ENCODE data around the gene ZNF232.
"Not testable (repeated sequence)": the region's sequence is repeated elsewhere in the genome, so short reads cannot be mapped to it uniquely, and the experiment has no call there.

Gene ZNF232

GRCh38 chr17:5080591-5080990 is 31.1 kb downstream of the ZNF232 start:
- no peak overlapping the region for H2BK15ac ChIP-seq (replicated peaks; ENCODE audit: low read depth)
- no peak overlapping the region for H4K5ac ChIP-seq (ENCODE audit: low read length)
- no peaks in the 10 kb centered on the region for H3K79me2 ChIP-seq (ENCODE audit: control insufficient read depth, insufficient read depth, low read length)
- DNase-seq, result no peak
- H3K27ac ChIP-seq (ENCODE audit: low read depth, low read length), result no peak overlapping the region
- no peak overlapping the region for H2AK5ac ChIP-seq (ENCODE audit: low read length)
- H3K4me3 ChIP-seq (ENCODE audit: low read length), result no peak overlapping the region
- no peaks in the 10 kb centered on the region for H3K79me1 ChIP-seq (ENCODE audit: low read length)
- H3K4me1 ChIP-seq (ENCODE audit: control insufficient read depth, low read depth, low read length), result no peaks in the 10 kb centered on the region
- H3K23ac ChIP-seq (ENCODE audit: low read length), result no peak overlapping the region
- H3K4me2 ChIP-seq (ENCODE audit: low read length), result no peak overlapping the region
- H2BK5ac ChIP-seq (ENCODE audit: low read length), result no peak overlapping the region
- no peak overlapping the region for H3K56ac ChIP-seq (ENCODE audit: low read length)
- H3K4ac ChIP-seq (ENCODE audit: low read depth, low read length), result no peak overlapping the region
- H4K8ac ChIP-seq (ENCODE audit: low read depth, low read length), result no peak overlapping the region
- H3K18ac ChIP-seq (ENCODE audit: low read length), result no peak overlapping the region
- H3K27me3 ChIP-seq (ENCODE audit: insufficient read depth, low read length, poor library complexity), result no peaks in the 10 kb centered on the region
- H3K36me3 ChIP-seq (ENCODE audit: control insufficient read depth, insufficient read depth, low read length), result no peaks in the 10 kb centered on the region
- WGBS (ENCODE audit: extremely low coverage, insufficient coverage, low lambda C conversion rate), result no CpG with 5 or more reads among the region's 3 CpGs
- no peak overlapping the region for H3K9ac ChIP-seq (ENCODE audit: low read length)
- no peak overlapping the region for H2BK120ac ChIP-seq (ENCODE audit: low read depth, low read length)

GRCh38 chr17:5078106-5079028 is 33.3 kb downstream of the ZNF232 start, which contains the start of gene ZFP3:
Gene ZFP3, plus strand, starts transcription at chr17:5078467. Its CDS starts 13,038 bp downstream, at chr17:5091505.
- no peak within 1 kb of the TSS for H4K8ac ChIP-seq (ENCODE audit: low read depth, low read length)
- H3K56ac ChIP-seq (ENCODE audit: low read length), result no peak within 1 kb of the TSS
- no peaks in the 10 kb centered on the region for H3K79me2 ChIP-seq (ENCODE audit: control insufficient read depth, insufficient read depth, low read length)
- H4K5ac ChIP-seq (ENCODE audit: low read length), result no peak within 1 kb of the TSS
- H3K9ac ChIP-seq (ENCODE audit: low read length), result no peak within 1 kb of the TSS
- H3K4me1 ChIP-seq (ENCODE audit: control insufficient read depth, low read depth, low read length), result no peaks in the 10 kb centered on the region
- no peak within 1 kb of the TSS for H3K27ac ChIP-seq (ENCODE audit: low read depth, low read length)
- H3K4me3 ChIP-seq (ENCODE audit: low read length), result no peak within 1 kb of the TSS
- H2BK15ac ChIP-seq (replicated peaks; ENCODE audit: low read depth), result no peak within 1 kb of the TSS
- no peak within 1 kb of the TSS for H3K4ac ChIP-seq (ENCODE audit: low read depth, low read length)
- H3K23ac ChIP-seq (ENCODE audit: low read length), result no peak within 1 kb of the TSS
- peak; percentile 51 for DNase-seq
- no peak within 1 kb of the TSS for H3K18ac ChIP-seq (ENCODE audit: low read length)
- no CpG with 5 or more reads among the region's 75 CpGs for WGBS (ENCODE audit: extremely low coverage, insufficient coverage, low lambda C conversion rate)
- H2AK5ac ChIP-seq (ENCODE audit: low read length), result no peak within 1 kb of the TSS
- no peaks in the 10 kb centered on the region for H3K36me3 ChIP-seq (ENCODE audit: control insufficient read depth, insufficient read depth, low read length)
- no peak within 1 kb of the TSS for H2BK120ac ChIP-seq (ENCODE audit: low read depth, low read length)
- no peaks in the 10 kb centered on the region for H3K27me3 ChIP-seq (ENCODE audit: insufficient read depth, low read length, poor library complexity)
- no peak within 1 kb of the TSS for H2BK5ac ChIP-seq (ENCODE audit: low read length)
- no peak within 1 kb of the TSS for H3K4me2 ChIP-seq (ENCODE audit: low read length)
- no peaks in the 10 kb centered on the region for H3K79me1 ChIP-seq (ENCODE audit: low read length)

- Histone ChIP-seq H3K4ac (ENCODE audit: low read depth, low read length) (no peak overlapping the region), H3K4me3 (ENCODE audit: low read length) (no peak overlapping the region), H2BK120ac (ENCODE audit: low read depth, low read length) (no peak overlapping the region), H4K8ac (ENCODE audit: low read depth, low read length) (no peak overlapping the region), H3K79me1 (ENCODE audit: low read length) (no peaks in the 10 kb centered on the region), H3K23ac (ENCODE audit: low read length) (no peak overlapping the region), H2BK15ac (replicated peaks; ENCODE audit: low read depth) (no peak overlapping the region), H3K27ac (ENCODE audit: low read depth, low read length) (no peak overlapping the region), H4K5ac (ENCODE audit: low read length) (no peak overlapping the region), H3K4me2 (ENCODE audit: low read length) (no peak overlapping the region), H3K56ac (ENCODE audit: low read length) (no peak overlapping the region), H3K79me2 (ENCODE audit: control insufficient read depth, insufficient read depth, low read length) (no peaks in the 10 kb centered on the region), H3K27me3 (ENCODE audit: insufficient read depth, low read length, poor library complexity) (no peaks in the 10 kb centered on the region), H2AK5ac (ENCODE audit: low read length) (no peak overlapping the region), H3K36me3 (ENCODE audit: control insufficient read depth, insufficient read depth, low read length) (no peaks in the 10 kb centered on the region), H3K18ac (ENCODE audit: low read length) (no peak overlapping the region), H3K9ac (ENCODE audit: low read length) (no peak overlapping the region), H3K4me1 (ENCODE audit: control insufficient read depth, low read depth, low read length) (no peaks in the 10 kb centered on the region), H2BK5ac (ENCODE audit: low read length) (no peak overlapping the region)
- DNase-seq, result no peak
- WGBS (ENCODE audit: extremely low coverage, insufficient coverage, low lambda C conversion rate), result no CpG with 5 or more reads among the region's 14 CpGs
Measured at GRCh38 chr17:5077781-5078105, 33.9 kb downstream of the ZNF232 start.

- not testable (repeated sequence) for H3K4me2 ChIP-seq (ENCODE audit: low read length); H2BK15ac ChIP-seq (replicated peaks; ENCODE audit: low read depth); H3K9ac ChIP-seq (ENCODE audit: low read length); H3K56ac ChIP-seq (ENCODE audit: low read length); H2AK5ac ChIP-seq (ENCODE audit: low read length); H3K4ac ChIP-seq (ENCODE audit: low read depth, low read length); H3K18ac ChIP-seq (ENCODE audit: low read length); H3K27ac ChIP-seq (ENCODE audit: low read depth, low read length); H4K5ac ChIP-seq (ENCODE audit: low read length); H3K4me1 ChIP-seq (ENCODE audit: control insufficient read depth, low read depth, low read length); H4K8ac ChIP-seq (ENCODE audit: low read depth, low read length); H3K27me3 ChIP-seq (ENCODE audit: insufficient read depth, low read length, poor library complexity); H3K36me3 ChIP-seq (ENCODE audit: control insufficient read depth, insufficient read depth, low read length); H3K4me3 ChIP-seq (ENCODE audit: low read length); DNase-seq; H2BK120ac ChIP-seq (ENCODE audit: low read depth, low read length); H3K79me2 ChIP-seq (ENCODE audit: control insufficient read depth, insufficient read depth, low read length); H3K79me1 ChIP-seq (ENCODE audit: low read length); H2BK5ac ChIP-seq (ENCODE audit: low read length); H3K23ac ChIP-seq (ENCODE audit: low read length)
- WGBS (ENCODE audit: extremely low coverage, insufficient coverage, low lambda C conversion rate), result no CpG with 5 or more reads among the region's 24 CpGs
Measured at GRCh38 chr17:5077275-5077674, 34.4 kb downstream of the ZNF232 start.

- not testable (repeated sequence) for H3K23ac ChIP-seq (ENCODE audit: low read length); H3K4me1 ChIP-seq (ENCODE audit: control insufficient read depth, low read depth, low read length); H4K5ac ChIP-seq (ENCODE audit: low read length); H3K27me3 ChIP-seq (ENCODE audit: insufficient read depth, low read length, poor library complexity); H2BK15ac ChIP-seq (replicated peaks; ENCODE audit: low read depth); DNase-seq; H3K18ac ChIP-seq (ENCODE audit: low read length); H2AK5ac ChIP-seq (ENCODE audit: low read length); H3K4me3 ChIP-seq (ENCODE audit: low read length); H2BK120ac ChIP-seq (ENCODE audit: low read depth, low read length); H3K4me2 ChIP-seq (ENCODE audit: low read length); H3K27ac ChIP-seq (ENCODE audit: low read depth, low read length); H3K36me3 ChIP-seq (ENCODE audit: control insufficient read depth, insufficient read depth, low read length); H2BK5ac ChIP-seq (ENCODE audit: low read length); H3K4ac ChIP-seq (ENCODE audit: low read depth, low read length); H3K9ac ChIP-seq (ENCODE audit: low read length); H3K79me2 ChIP-seq (ENCODE audit: control insufficient read depth, insufficient read depth, low read length); H3K56ac ChIP-seq (ENCODE audit: low read length); H4K8ac ChIP-seq (ENCODE audit: low read depth, low read length); H3K79me1 ChIP-seq (ENCODE audit: low read length)
- WGBS (ENCODE audit: extremely low coverage, insufficient coverage, low lambda C conversion rate), result no CpG with 5 or more reads among the region's 5 CpGs
Measured at GRCh38 chr17:5075472-5075871, 36.2 kb downstream of the ZNF232 start.

GRCh38 chr17:5069724-5070123 is 42.0 kb downstream of the ZNF232 start:
- no peak for DNase-seq
- H3K27ac ChIP-seq (ENCODE audit: low read depth, low read length), result no peak overlapping the region
- no peaks in the 10 kb centered on the region for H3K27me3 ChIP-seq (ENCODE audit: insufficient read depth, low read length, poor library complexity)
- H2BK15ac ChIP-seq (replicated peaks; ENCODE audit: low read depth), result no peak overlapping the region
- no peaks in the 10 kb centered on the region for H3K79me2 ChIP-seq (ENCODE audit: control insufficient read depth, insufficient read depth, low read length)
- no peak overlapping the region for H3K4me2 ChIP-seq (ENCODE audit: low read length)
- no peak overlapping the region for H3K4ac ChIP-seq (ENCODE audit: low read depth, low read length)
- H4K5ac ChIP-seq (ENCODE audit: low read length), result no peak overlapping the region
- no peak overlapping the region for H2BK120ac ChIP-seq (ENCODE audit: low read depth, low read length)
- no peak overlapping the region for H2BK5ac ChIP-seq (ENCODE audit: low read length)
- H3K4me1 ChIP-seq (ENCODE audit: control insufficient read depth, low read depth, low read length), result no peaks in the 10 kb centered on the region
- no peaks in the 10 kb centered on the region for H3K36me3 ChIP-seq (ENCODE audit: control insufficient read depth, insufficient read depth, low read length)
- no peak overlapping the region for H2AK5ac ChIP-seq (ENCODE audit: low read length)
- H3K56ac ChIP-seq (ENCODE audit: low read length), result no peak overlapping the region
- no CpG with 5 or more reads among the region's 4 CpGs for WGBS (ENCODE audit: extremely low coverage, insufficient coverage, low lambda C conversion rate)
- no peak overlapping the region for H3K18ac ChIP-seq (ENCODE audit: low read length)
- H3K79me1 ChIP-seq (ENCODE audit: low read length), result no peaks in the 10 kb centered on the region
- no peak overlapping the region for H3K9ac ChIP-seq (ENCODE audit: low read length)
- no peak overlapping the region for H3K23ac ChIP-seq (ENCODE audit: low read length)
- no peak overlapping the region for H4K8ac ChIP-seq (ENCODE audit: low read depth, low read length)
- no peak overlapping the region for H3K4me3 ChIP-seq (ENCODE audit: low read length)
